Measurements from ENCODE around the gene PASD1.

- TF ChIP-seq CTCF (IDR thresholded peaks at IDR 0.05) (no peak), POLR2A (IDR thresholded peaks at IDR 0.05) (no peak)
These were observed 25.9 kb upstream of the PASD1 start for GRCh38 chrX:151537572-151537971.
